Keratinocyte (primary cell): ENCODE measurements around the gene SOX8. TPM values are rescaled to one million over a fixed set of nuclear protein-coding genes. Genes with fewer than 3 reads are reported as not detected.

Experiments
- DNase-seq: peaks from one replicate; pipeline ENCODE4 v3.0.0-alpha.2; 2011; ENCODE audit warnings: low read depth, missing footprints, low spot score
- FAIRE-seq: peaks from 2 replicates; lab custom pipeline; 2011; peaks lifted over from hg19 to GRCh38; lab: Jason Lieb, UNC
- H2AFZ ChIP-seq: 2 replicates; pipeline ENCODE4 v1.6.0; 2012; ENCODE audit warnings: low read length, control low read depth, inconsistent platforms; ENCODE audit not compliant: control insufficient read depth
- H3K27ac ChIP-seq: 2 replicates; pipeline ENCODE4 v1.5.1; 2011; ENCODE audit warnings: low read length; ENCODE audit not compliant: control insufficient read depth, insufficient read depth
- H3K27me3 ChIP-seq: 3 replicates; pipeline ENCODE4 v1.6.0; 2011; ENCODE audit warnings: low read length; ENCODE audit not compliant: control insufficient read depth, insufficient read depth; ENCODE audit errors: extremely low read depth
- H3K36me3 ChIP-seq, 2 experiments: 2 replicates in 1 of 2; 3 replicates in 1 of 2; pipeline ENCODE4 v1.5.1; 2011; ENCODE audit warnings: low read length in 2 of 2, mild to moderate bottlenecking in 1 of 2; ENCODE audit not compliant: control insufficient read depth in 2 of 2, insufficient read depth in 2 of 2; ENCODE audit errors: extremely low read depth in 1 of 2
- H3K4me1 ChIP-seq: 3 replicates; pipeline ENCODE4 v1.5.1; 2011; ENCODE audit warnings: low read length; ENCODE audit not compliant: control insufficient read depth, insufficient read depth; ENCODE audit errors: extremely low read depth
- H3K4me2 ChIP-seq: 3 replicates; pipeline ENCODE4 v1.6.0; 2011; ENCODE audit warnings: low read depth, low read length; ENCODE audit not compliant: control insufficient read depth, insufficient read depth; ENCODE audit errors: extremely low read depth
- H3K4me3 ChIP-seq, 3 experiments: fragments of 200-600 bp in 1 of 3; sonication (generic) in 1 of 3; 2 replicates in 2 of 3; 3 replicates in 1 of 3; pipeline ENCODE4 v1.5.1; 2011 to 2016; ENCODE audit warnings: low read length in 3 of 3, mild to moderate bottlenecking in 3 of 3, control low read depth in 2 of 3, inconsistent platforms in 1 of 3, low read depth in 1 of 3, mixed read lengths in 1 of 3, mixed run types in 1 of 3, moderate library complexity in 1 of 3; ENCODE audit not compliant: control insufficient read depth in 2 of 3, insufficient read depth in 2 of 3; ENCODE audit errors: extremely low read depth in 1 of 3
- H3K79me2 ChIP-seq: 2 replicates; pipeline ENCODE4 v1.6.0; 2012; ENCODE audit warnings: low read length; ENCODE audit not compliant: control insufficient read depth, insufficient read depth
- H3K9ac ChIP-seq: 3 replicates; pipeline ENCODE4 v1.6.0; 2011; ENCODE audit warnings: low read length; ENCODE audit not compliant: control insufficient read depth, insufficient read depth; ENCODE audit errors: extremely low read depth
- H3K9me1 ChIP-seq: 3 replicates; pipeline ENCODE4 v1.6.0; 2011; ENCODE audit warnings: low read length; ENCODE audit not compliant: control insufficient read depth, insufficient read depth; ENCODE audit errors: extremely low read depth
- H3K9me3 ChIP-seq: 2 replicates; pipeline ENCODE4 v1.5.1; 2012; ENCODE audit warnings: low read depth, low read length; ENCODE audit not compliant: control insufficient read depth
- H4K20me1 ChIP-seq: 3 replicates; pipeline ENCODE4 v1.6.0; 2011; ENCODE audit warnings: low read length; ENCODE audit not compliant: control insufficient read depth, insufficient read depth; ENCODE audit errors: extremely low read depth
- EZH2 ChIP-seq: IDR thresholded peaks from one replicate; pipeline ENCODE4 v1.6.1; 2012; ENCODE audit warnings: inconsistent platforms, mild to moderate bottlenecking, low read length, moderate library complexity
- dilution Hi-C: fragments of 300-500 bp; cut with MboI; formaldehyde crosslinking; loops from one replicate; pipeline ENCODE4 v1.7.0; 2020; ENCODE audit warnings: low sequenced_read_pairs; ENCODE audit not compliant: extremely low pct_ligation_motif_present
- polyA plus RNA-seq, 5 experiments: library from polyadenylated mRNA; depleted of rRNA in 3 of 5; stranded (reverse) in 3 of 5; stranded (forward) in 1 of 5; unstranded in 1 of 5; fragments of >200 nt; gene quantifications; 1 replicate in 1 of 5; 2 replicates in 3 of 5; 3 replicates in 1 of 5; pipeline versions ENCODE4 v1.2.1 to v1.2.3, GENCODE V29; 2011 to 2012; ENCODE audit warnings: missing spikeins in 2 of 5, low read depth in 1 of 5, low replicate concordance in 1 of 5
- TF ChIP-seq, protein P1 (sequence below), 3 experiments: IDR thresholded peaks in 1 of 3; conservative IDR thresholded peaks in 1 of 3; optimal IDR thresholded peaks in 1 of 3; 2 replicates in 2 of 3; 3 replicates in 1 of 3; pipeline versions ENCODE3 to v1.5.1; 2011; ENCODE audit warnings: low read length in 3 of 3, mild to moderate bottlenecking in 3 of 3, moderate library complexity in 2 of 3, control low read depth in 1 of 3, inconsistent platforms in 1 of 3; ENCODE audit not compliant: insufficient read depth in 2 of 3; ENCODE audit errors: extremely low read depth in 1 of 3

Gene SOX8
- polyA plus RNA-seq, 1 donor (not counting 4 experiments of a cell fraction or from before 2014, with no cell fraction given), result 0.03 TPM

DNA sequence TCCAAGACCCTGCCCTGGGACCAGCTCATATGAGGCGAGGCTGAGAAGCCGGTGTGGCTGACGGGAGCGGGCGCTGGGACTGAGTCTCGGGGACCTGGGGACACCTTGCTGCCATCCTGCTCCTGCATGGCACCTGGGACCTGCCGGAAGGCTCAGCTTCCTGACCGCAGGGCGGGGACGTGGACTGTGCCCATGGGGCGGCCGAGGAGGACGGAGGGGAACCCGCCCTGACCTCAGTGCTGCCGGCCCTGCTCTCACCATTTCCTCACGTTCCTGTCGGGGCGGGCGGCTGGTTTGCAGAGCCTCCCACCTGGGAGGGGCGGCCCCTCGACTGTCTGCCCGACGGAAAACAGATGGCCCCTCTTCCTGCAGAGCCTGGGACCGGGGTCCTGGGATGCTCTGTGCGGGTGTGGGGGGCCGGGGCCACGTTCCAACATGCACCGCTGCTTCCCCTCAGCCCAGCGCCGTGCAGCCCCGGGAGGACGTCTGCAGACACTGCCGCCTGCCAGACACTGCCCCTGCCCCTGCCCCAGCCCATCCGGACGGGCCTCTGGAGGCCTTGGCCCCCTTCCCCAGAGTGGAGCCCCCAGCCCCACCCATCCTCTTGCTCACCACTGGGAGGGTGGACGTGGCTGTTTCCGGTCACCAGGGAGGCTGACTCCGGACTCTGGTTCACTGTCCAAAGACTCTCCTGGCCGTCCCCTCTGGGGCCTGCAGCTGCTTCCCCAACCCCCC, 47.1 kb downstream of the SOX8 start:
- H3K9me3 ChIP-seq, result peaks cover 2% of the 10 kb centered on the region
- H2AFZ ChIP-seq, result no peak overlapping the region
- DNase-seq (no peak), FAIRE-seq (no peak)
- H3K27me3 ChIP-seq, result peaks cover 28% of the 10 kb centered on the region
- H3K36me3 ChIP-seq, result no peaks in the 10 kb centered on the region
- no peaks in the 10 kb centered on the region for H3K79me2 ChIP-seq
- H3K27ac ChIP-seq, result no peak overlapping the region
- peaks cover 2% of the 10 kb centered on the region for H4K20me1 ChIP-seq
- no peak overlapping the region for H3K4me3 ChIP-seq
- no peaks in the 10 kb centered on the region for H3K9me1 ChIP-seq
- dilution Hi-C loops, result no loop called here
- no peaks in the 10 kb centered on the region for H3K4me1 ChIP-seq
- no peak overlapping the region for H3K9ac ChIP-seq
- TF ChIP-seq, protein P1, sequence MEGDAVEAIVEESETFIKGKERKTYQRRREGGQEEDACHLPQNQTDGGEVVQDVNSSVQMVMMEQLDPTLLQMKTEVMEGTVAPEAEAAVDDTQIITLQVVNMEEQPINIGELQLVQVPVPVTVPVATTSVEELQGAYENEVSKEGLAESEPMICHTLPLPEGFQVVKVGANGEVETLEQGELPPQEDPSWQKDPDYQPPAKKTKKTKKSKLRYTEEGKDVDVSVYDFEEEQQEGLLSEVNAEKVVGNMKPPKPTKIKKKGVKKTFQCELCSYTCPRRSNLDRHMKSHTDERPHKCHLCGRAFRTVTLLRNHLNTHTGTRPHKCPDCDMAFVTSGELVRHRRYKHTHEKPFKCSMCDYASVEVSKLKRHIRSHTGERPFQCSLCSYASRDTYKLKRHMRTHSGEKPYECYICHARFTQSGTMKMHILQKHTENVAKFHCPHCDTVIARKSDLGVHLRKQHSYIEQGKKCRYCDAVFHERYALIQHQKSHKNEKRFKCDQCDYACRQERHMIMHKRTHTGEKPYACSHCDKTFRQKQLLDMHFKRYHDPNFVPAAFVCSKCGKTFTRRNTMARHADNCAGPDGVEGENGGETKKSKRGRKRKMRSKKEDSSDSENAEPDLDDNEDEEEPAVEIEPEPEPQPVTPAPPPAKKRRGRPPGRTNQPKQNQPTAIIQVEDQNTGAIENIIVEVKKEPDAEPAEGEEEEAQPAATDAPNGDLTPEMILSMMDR (optimal IDR thresholded peaks at IDR 0.05 in 1 of 3, IDR thresholded peaks at IDR 0.05 in 1 of 3, conservative IDR thresholded peaks at IDR 0.05 in 1 of 3; ENCODE audit: extremely low read depth in 1 of 3, insufficient read depth in 2 of 3, low read length in 3 of 3), result no peak
- TF ChIP-seq EZH2, result no peak
- H3K4me2 ChIP-seq, result no peak overlapping the region

DNA sequence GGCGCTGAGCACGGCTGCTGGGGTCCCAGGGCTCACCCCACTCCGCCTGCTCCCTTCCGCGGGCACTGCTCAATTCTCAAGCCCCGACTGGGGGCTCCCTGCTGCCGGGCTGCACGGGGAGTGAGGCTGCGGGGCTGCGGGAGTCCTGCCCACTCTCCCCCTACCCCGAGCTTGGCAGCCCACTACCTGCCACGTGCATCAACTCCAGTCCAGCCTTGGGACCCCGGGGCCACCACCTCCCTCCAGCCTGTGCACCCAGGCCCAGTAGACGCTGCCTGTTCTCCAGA, 47.6 kb downstream of the SOX8 start:
- dilution Hi-C loops, result no loop called here
- H3K27me3 ChIP-seq, result peaks cover 28% of the 10 kb centered on the region

More for the DNA sequence above, 47.6 kb downstream of the SOX8 start:
- TF ChIP-seq, protein P1 (optimal IDR thresholded peaks at IDR 0.05 in 1 of 3, IDR thresholded peaks at IDR 0.05 in 1 of 3, conservative IDR thresholded peaks at IDR 0.05 in 1 of 3; ENCODE audit: extremely low read depth in 1 of 3, insufficient read depth in 2 of 3, low read length in 3 of 3), result no peak
- TF ChIP-seq EZH2, result no peak
- H3K4me2 ChIP-seq, result no peak overlapping the region
- H2AFZ ChIP-seq, result no peak overlapping the region
- H3K4me3 ChIP-seq, result no peak overlapping the region
- H4K20me1 ChIP-seq, result peaks cover 2% of the 10 kb centered on the region
- no peaks in the 10 kb centered on the region for H3K36me3 ChIP-seq
- no peak for DNase-seq
- H3K79me2 ChIP-seq, result no peaks in the 10 kb centered on the region
- no peak for FAIRE-seq
- H3K9ac ChIP-seq, result no peak overlapping the region
- no peaks in the 10 kb centered on the region for H3K4me1 ChIP-seq
- no peaks in the 10 kb centered on the region for H3K9me1 ChIP-seq
- no peak overlapping the region for H3K27ac ChIP-seq
- H3K9me3 ChIP-seq, result peaks cover 3% of the 10 kb centered on the region
